Nephron progenitor cell (in vitro differentiated cells): Measurements from ENCODE around the gene ZNF410.

Source experiments
- DNase-seq: peaks from one replicate; pipeline ENCODE4 v3.0.0; 2021
- H3K27ac Mint-ChIP-seq: 2 replicates; pipeline ENCODE4 v1.8.0; 2021; ENCODE audit warnings: mild to moderate bottlenecking, moderate library complexity, mixed read lengths
- H3K27me3 Mint-ChIP-seq: 2 replicates; pipeline ENCODE4 v1.8.0; 2021; ENCODE audit warnings: mild to moderate bottlenecking, low read depth, mixed read lengths; ENCODE audit not compliant: poor library complexity
- H3K36me3 Mint-ChIP-seq: 2 replicates; pipeline ENCODE4 v1.8.0; 2021; ENCODE audit warnings: low read depth, mixed read lengths
- H3K4me1 Mint-ChIP-seq: 2 replicates; pipeline ENCODE4 v1.8.0; 2021; ENCODE audit warnings: mixed read lengths
- H3K4me3 Mint-ChIP-seq: 2 replicates; pipeline ENCODE4 v1.8.0; 2021; ENCODE audit warnings: mild to moderate bottlenecking, moderate library complexity, mixed read lengths
- H3K9me3 Mint-ChIP-seq: 2 replicates; pipeline ENCODE4 v1.8.0; 2021; ENCODE audit warnings: mild to moderate bottlenecking, moderate library complexity, mixed read lengths
- CTCF ChIP-seq: fragments of 200-600 bp; sonication (generic); IDR thresholded peaks from 2 replicates; pipeline ENCODE4 v1.5.0; 2021; ENCODE audit warnings: antibody characterized with exemption

The ZNF410 gene

GRCh38 chr14:73879027-73879426 lies 7.6 kb upstream of the ZNF410 start:
- Mint-ChIP-seq H3K27me3 (no peaks in the 10 kb centered on the region), H3K4me1 (no peaks in the 10 kb centered on the region), H3K27ac (no peak overlapping the region), H3K36me3 (peaks cover 19% of the 10 kb centered on the region), H3K4me3 (no peak overlapping the region), H3K9me3 (no peaks in the 10 kb centered on the region)
- DNase-seq = no peak
- no peak for TF ChIP-seq CTCF

GRCh38 chr14:73884438-73885190 lies 2.0 kb upstream of the ZNF410 start:
- TF ChIP-seq CTCF = no peak
- no peaks in the 10 kb centered on the region for H3K27me3 Mint-ChIP-seq

GRCh38 chr14:73887318-73887616 lies 608 bp downstream of the ZNF410 start:
- DNase-seq = peak; percentile 30
- Mint-ChIP-seq H3K27ac (peak overlapping the region; percentile 70), H3K9me3 (no peaks in the 10 kb centered on the region), H3K4me3 (peak overlapping the region; percentile 95), H3K4me1 (peaks cover 43% of the 10 kb centered on the region), H3K36me3 (peaks cover 18% of the 10 kb centered on the region), H3K27me3 (no peaks in the 10 kb centered on the region)
- no peak for TF ChIP-seq CTCF

More at GRCh38 chr14:73884438-73885190, 2.0 kb upstream of the ZNF410 start:
- H3K27ac Mint-ChIP-seq = peak overlapping the region; percentile 84
- H3K4me3 Mint-ChIP-seq = peak overlapping the region; percentile 95
- no peak for DNase-seq
- H3K36me3 Mint-ChIP-seq = peaks cover 12% of the 10 kb centered on the region
- peaks cover 42% of the 10 kb centered on the region for H3K4me1 Mint-ChIP-seq
- H3K9me3 Mint-ChIP-seq = no peaks in the 10 kb centered on the region

GRCh38 chr14:73887694-73888459 lies 1.2 kb downstream of the ZNF410 start:
- H3K27me3 Mint-ChIP-seq = no peaks in the 10 kb centered on the region
- H3K4me1 Mint-ChIP-seq = peaks cover 43% of the 10 kb centered on the region
- H3K4me3 Mint-ChIP-seq = peak overlapping the region; percentile 95
- peaks cover 17% of the 10 kb centered on the region for H3K36me3 Mint-ChIP-seq
- DNase-seq = no peak
- H3K9me3 Mint-ChIP-seq = no peaks in the 10 kb centered on the region
- peak overlapping the region; percentile 70 for H3K27ac Mint-ChIP-seq
- TF ChIP-seq CTCF = no peak

- no peaks in the 10 kb centered on the region for H3K27me3 Mint-ChIP-seq
- H3K36me3 Mint-ChIP-seq = peaks cover 14% of the 10 kb centered on the region
- no peak for TF ChIP-seq CTCF
- peak overlapping the region; percentile 95 for H3K4me3 Mint-ChIP-seq
- H3K9me3 Mint-ChIP-seq = no peaks in the 10 kb centered on the region
- H3K27ac Mint-ChIP-seq = no peak overlapping the region
- peaks cover 43% of the 10 kb centered on the region for H3K4me1 Mint-ChIP-seq
- DNase-seq = no peak
Observed at GRCh38 chr14:73888460-73888725, 1.7 kb downstream of the ZNF410 start.

GRCh38 chr14:73888971-73889370 lies 2.3 kb downstream of the ZNF410 start:
- TF ChIP-seq CTCF = no peak
- DNase-seq = no peak
- Mint-ChIP-seq H3K4me1 (peaks cover 43% of the 10 kb centered on the region), H3K27me3 (no peaks in the 10 kb centered on the region), H3K9me3 (no peaks in the 10 kb centered on the region), H3K4me3 (peak overlapping the region; percentile 95), H3K27ac (no peak overlapping the region), H3K36me3 (peaks cover 15% of the 10 kb centered on the region)
